PC-9 (cell line): Measurements from ENCODE around the gene OR11A1.

Experiments used
- EZH2 ChIP-seq: fragments of 200-600 bp; sonication (generic); IDR thresholded peaks from 2 replicates; pipeline ENCODE4 v1.8.0; 2017; ENCODE audit warnings: antibody characterized with exemption, low read depth
- TF ChIP-seq, protein P1 (sequence below): fragments of 200-600 bp; sonication (generic); conservative IDR thresholded peaks from 2 replicates; pipeline ENCODE4 v1.6.1; 2017; ENCODE audit warnings: mixed run types, antibody characterized with exemption, mild to moderate bottlenecking, moderate library complexity

DNA sequence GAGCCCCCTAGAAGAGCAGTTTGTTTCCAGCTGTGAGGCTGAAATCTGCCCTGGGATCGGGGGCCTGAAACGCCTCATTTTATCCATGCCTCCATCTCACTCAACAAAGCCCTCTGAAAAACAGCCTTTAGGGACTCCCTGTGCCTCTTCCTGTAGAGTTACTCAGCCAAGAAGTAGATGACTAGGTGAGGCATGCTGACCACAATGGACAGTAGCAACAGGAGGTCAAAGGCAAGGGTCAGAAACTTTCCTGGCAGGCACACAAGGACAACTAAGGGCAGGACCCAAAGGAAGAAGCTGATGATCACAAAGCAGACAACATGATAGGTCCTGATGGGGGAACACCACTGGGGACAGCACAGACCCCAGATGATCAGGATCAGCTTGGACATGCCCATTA is 18.1 kb upstream of the OR11A1 start:
- TF ChIP-seq, protein P1, sequence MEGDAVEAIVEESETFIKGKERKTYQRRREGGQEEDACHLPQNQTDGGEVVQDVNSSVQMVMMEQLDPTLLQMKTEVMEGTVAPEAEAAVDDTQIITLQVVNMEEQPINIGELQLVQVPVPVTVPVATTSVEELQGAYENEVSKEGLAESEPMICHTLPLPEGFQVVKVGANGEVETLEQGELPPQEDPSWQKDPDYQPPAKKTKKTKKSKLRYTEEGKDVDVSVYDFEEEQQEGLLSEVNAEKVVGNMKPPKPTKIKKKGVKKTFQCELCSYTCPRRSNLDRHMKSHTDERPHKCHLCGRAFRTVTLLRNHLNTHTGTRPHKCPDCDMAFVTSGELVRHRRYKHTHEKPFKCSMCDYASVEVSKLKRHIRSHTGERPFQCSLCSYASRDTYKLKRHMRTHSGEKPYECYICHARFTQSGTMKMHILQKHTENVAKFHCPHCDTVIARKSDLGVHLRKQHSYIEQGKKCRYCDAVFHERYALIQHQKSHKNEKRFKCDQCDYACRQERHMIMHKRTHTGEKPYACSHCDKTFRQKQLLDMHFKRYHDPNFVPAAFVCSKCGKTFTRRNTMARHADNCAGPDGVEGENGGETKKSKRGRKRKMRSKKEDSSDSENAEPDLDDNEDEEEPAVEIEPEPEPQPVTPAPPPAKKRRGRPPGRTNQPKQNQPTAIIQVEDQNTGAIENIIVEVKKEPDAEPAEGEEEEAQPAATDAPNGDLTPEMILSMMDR, result no peak
- TF ChIP-seq EZH2, result no peak
